Breast epithelium (tissue), 3 donors: Measurements from ENCODE around the gene TRPV4.
A peak's percentile ranks its signal among the peaks of the same experiment; 100 is the strongest.

ENCODE experiments used
- CTCF ChIP-seq, 3 donors: fragments of 450-650 bp; IDR thresholded peaks; one replicate each; pipeline ENCODE4 v1.5.1; 2016 to 2017; ENCODE audit warnings: antibody characterized with exemption in 3 of 3, mild to moderate bottlenecking in 3 of 3, moderate library complexity in 3 of 3
- POLR2A ChIP-seq: fragments of 450-650 bp; IDR thresholded peaks from one replicate; pipeline ENCODE4 v1.6.1; 2016; ENCODE audit warnings: antibody characterized with exemption, mild to moderate bottlenecking, moderate library complexity
- POLR2AphosphoS5 ChIP-seq, 3 donors: sonication (generic); formaldehyde crosslinking; IDR thresholded peaks; one replicate each; pipeline ENCODE4 v1.6.1; 2017; ENCODE audit warnings: antibody characterized with exemption in 3 of 3

GRCh38 chr12:109804820-109805761 is 28.1 kb downstream of the TRPV4 start:
- TF ChIP-seq CTCF (IDR thresholded peaks at IDR 0.05) (peak; percentile 90 to 97 (median 95)), POLR2A (no peak), POLR2AphosphoS5 (IDR thresholded peaks at IDR 0.05) (peak in 1 of 3 donors; percentile 50)
